NCI-H82 treated with DMSO at 0.1 percent for 48 hours (cell line): ENCODE data around the gene PAX3.
"Not testable (repeated sequence)": the region's sequence is repeated elsewhere in the genome, so short reads cannot be mapped to it uniquely, and the experiment has no call there.

Experiments used
- DNase-seq: peaks from one replicate; lab custom pipeline; 2025; ENCODE audit not compliant: unreplicated experiment; lab: John Stamatoyannopoulos, UW

Gene PAX3

GRCh38 chr2:222218786-222219185, 80.0 kb downstream of the PAX3 start:
- no peak for DNase-seq

GRCh38 chr2:222217712-222218111, 81.1 kb downstream of the PAX3 start:
- no peak for DNase-seq

GRCh38 chr2:222214885-222215284, 83.9 kb downstream of the PAX3 start:
- no peak for DNase-seq

GRCh38 chr2:222213049-222213448, 85.7 kb downstream of the PAX3 start:
- DNase-seq, result no peak

DNA sequence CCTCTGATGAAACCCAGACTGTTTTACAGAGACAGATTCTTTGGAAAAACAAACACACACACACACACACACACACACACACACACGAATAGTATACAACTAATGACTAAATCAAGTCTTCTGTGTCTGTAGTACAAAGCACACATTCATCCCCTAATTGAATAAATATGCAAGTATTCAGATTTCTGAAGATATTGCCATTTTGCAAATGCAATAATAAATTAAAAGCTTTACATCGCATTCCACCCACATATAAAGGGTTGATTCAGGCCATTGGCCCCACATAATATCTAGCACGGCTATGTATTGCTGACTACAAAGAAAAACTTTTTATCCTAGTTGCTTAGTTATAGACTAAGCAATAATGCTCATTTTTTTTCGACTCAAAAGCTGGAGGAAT, 86.2 kb downstream of the PAX3 start:
- DNase-seq, result no peak

DNA sequence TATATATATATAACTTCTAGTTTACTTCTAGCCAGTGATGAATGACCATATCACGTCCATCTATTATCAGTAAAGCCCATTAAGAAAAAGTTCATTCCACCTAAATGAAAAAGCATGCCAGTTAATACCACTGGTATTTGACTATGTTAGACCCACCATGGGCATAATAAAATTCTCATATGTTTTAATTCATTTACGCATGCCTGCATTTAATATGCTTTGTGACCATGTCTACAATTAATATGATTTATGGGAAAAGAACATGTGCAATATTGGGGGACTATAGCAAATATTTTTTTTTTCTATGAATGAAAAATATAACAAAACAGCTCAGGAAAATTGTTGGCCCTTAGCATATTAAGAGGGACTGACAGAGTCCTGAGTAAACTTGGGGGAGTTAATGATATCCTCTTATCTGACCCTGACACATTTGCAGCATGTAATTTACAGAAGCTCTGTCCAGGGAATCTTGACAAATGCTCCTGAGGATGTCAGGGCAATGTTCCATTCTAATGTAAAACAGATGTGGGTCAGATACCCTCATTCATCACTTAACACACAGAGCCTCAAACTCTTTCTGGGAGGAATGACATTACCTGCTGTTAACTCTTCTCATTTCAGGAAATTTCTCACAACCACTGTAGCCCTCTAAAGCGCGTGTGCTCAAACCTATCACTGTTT, 90.6 kb downstream of the PAX3 start:
- DNase-seq, result no peak

DNA sequence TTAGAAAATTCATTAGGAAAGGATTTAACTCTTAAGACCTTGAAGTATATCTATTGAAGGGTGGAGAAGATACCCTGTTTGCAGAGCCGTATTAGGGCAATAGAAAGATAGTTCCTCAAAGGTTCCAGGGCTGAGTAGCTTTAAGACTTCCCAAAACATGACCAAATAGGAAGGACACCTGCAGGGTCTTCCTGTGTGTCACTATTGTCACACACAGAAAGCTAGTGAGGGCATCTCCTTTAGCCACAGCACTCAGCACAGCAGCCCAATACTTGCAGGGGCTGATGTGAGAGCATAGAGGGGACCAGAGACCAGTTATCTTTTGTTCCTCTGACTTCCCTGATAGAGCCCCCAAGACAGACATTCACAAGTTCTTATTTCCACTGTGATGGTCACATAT, 93.7 kb downstream of the PAX3 start:
- DNase-seq, result no peak

DNA sequence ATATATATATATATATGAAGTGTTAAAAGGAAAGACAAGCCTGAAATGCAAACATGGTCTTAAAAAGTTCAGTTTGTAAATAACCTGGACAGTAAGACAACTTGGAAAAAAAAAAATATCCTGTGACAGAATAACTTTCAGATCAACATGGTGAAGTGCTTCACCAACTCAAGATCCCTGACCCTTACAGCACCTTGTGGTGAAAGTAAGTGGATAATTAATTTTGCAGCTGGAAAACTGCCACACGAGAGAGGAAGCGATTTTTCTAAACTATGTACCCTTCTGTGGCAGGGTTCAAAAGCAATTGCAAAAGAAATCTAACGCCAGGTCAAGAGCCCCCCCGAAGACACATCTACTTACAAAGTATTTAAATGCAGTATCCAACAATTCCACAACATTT, 95.8 kb downstream of the PAX3 start:
- no peak for DNase-seq

- DNase-seq, result no peak
Measured at GRCh38 chr2:222196159-222196558, 102.6 kb downstream of the PAX3 start.

GRCh38 chr2:222194669-222195068, 104.1 kb downstream of the PAX3 start:
- DNase-seq, result no peak

GRCh38 chr2:222193328-222193983, 105.3 kb downstream of the PAX3 start:
- DNase-seq, result peak; percentile 96

- DNase-seq, result no peak
Measured at GRCh38 chr2:222180619-222181018, 118.2 kb downstream of the PAX3 start.

DNA sequence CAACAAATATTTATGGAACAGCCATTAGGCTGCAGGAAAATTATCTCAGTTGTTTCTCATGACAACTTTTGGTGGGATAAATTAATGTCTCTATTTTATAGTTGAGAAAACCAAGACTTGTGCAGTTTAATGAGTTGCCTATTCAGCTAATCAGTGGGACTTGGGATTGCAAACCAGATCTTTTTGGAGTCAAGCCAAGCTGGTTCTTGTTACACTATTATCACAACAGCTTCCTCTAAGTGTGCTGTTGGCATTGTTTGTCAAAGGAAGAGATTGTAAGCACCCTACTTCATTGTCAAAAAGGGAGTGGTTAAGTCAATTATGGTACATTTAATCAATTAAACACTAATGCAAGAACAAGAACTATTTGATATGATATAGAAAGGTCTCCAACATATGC, 119.2 kb downstream of the PAX3 start:
- DNase-seq, result no peak

GRCh38 chr2:222178450-222178849, 120.3 kb downstream of the PAX3 start:
- DNase-seq, result no peak

- DNase-seq, result no peak
Measured at GRCh38 chr2:222176890-222177289, 121.9 kb downstream of the PAX3 start.

DNA sequence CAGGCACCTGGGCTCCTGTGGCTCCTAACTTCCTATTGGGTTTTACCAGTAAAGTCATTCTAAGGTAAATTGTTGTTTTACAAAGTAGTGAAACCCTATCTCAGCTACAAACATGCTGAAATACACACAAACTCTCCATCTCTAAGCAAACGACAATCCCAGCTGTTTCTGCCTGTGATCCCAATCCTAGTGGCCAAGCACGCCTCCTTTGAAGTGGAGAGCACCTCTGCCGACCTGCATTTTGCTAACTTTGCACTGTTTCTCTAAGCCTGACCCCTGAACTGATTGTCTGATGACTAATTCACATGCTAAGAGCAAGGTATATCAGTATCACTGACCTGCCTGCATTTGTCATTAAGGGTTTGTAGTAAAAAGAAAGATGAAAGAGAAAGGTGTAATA, 124.3 kb downstream of the PAX3 start:
- no peak for DNase-seq

DNA sequence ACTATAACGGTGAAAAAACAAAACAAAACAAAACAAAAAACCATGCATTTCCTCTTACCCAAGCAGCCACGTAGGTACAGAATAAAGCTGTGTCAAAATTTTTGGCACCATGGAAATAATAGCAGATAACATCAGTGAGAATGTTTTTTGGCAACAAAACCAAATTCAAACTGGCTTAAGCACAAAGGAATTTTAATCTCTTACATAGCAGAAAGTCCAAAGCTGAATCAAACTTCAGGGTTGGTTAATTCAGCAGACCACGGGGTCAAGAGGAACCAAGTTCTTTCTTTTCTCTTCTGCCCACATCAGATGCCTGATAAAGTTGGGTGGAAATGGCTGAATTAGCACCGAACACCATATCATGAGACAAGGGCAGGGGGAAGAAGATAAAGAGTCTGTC, 129.5 kb downstream of the PAX3 start:
- DNase-seq, result no peak

DNA sequence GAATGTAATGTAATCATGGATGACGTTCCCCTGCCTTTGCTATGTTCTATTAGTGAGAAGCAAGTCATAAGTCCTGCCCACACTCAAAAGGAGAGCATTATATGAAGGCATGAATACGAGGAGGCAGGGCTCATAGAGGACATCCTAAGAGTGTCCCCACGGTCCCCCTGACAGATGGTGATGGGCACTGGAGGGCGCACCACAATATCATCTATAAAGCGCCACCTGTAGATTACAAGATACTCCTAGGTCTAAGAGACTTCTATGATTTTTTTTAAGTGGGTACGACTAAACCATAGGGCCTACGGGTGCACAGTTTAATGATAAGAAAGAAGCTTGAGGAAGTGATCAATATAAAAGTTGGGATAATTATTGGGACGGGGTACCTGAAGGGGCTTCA, 131.0 kb downstream of the PAX3 start:
- no peak for DNase-seq

GRCh38 chr2:222160944-222161343, 137.9 kb downstream of the PAX3 start:
- no peak for DNase-seq

DNA sequence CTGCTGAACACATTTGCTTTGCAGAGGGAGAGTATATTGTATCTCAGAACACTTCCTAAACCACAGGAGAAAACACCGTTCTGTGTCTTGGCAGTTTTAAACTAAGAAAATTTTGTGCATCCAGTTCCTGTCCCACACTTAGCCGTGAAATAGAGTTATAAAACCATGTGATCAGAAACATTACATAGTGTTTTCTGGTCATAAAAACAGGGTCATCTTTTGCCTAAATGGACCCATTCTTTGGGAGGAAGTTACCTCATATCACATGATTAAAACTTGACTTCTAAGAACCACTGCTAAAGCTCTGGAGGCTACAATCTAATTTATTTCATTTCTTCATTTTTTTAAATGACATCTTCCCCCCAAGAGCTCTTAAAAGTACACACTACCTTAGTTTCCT, 138.7 kb downstream of the PAX3 start:
- no peak for DNase-seq

DNA sequence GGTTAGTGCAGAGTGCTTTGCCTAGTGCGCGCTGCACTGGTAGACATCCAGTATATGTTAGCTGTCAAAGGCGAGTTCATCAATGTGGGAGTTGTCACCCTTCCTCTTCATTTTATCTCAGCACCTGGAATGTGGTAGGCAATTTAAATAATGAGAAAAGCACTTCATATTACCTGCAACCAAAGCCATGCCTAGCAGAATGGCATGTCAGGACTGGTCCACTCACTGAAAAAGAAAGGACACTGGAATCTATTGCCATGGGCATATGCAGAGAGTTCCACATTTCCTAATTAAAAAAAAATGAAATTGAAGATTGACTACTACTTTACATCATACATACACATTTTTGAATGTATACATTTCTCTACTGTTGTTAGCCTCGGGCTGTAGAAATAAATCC, 139.6 kb downstream of the PAX3 start:
- DNase-seq, result no peak

GRCh38 chr2:222155003-222155664, 143.7 kb downstream of the PAX3 start:
- DNase-seq, result not testable (repeated sequence)
